NCI-H1105 (cell line): ENCODE data around the gene TTC7B.

Experiments
- DNase-seq: peaks from one replicate; lab custom pipeline; 2025; lab: John Stamatoyannopoulos, UW

Gene TTC7B

GRCh38 chr14:90558983-90559590 is 257.1 kb downstream of the TTC7B start:
- no peak for DNase-seq

GRCh38 chr14:90558041-90558982 is 257.9 kb downstream of the TTC7B start:
- no peak for DNase-seq

- DNase-seq, result no peak
Measured at GRCh38 chr14:90557516-90557915, 258.7 kb downstream of the TTC7B start.

GRCh38 chr14:90556666-90557450 is 259.4 kb downstream of the TTC7B start:
- no peak for DNase-seq

DNA sequence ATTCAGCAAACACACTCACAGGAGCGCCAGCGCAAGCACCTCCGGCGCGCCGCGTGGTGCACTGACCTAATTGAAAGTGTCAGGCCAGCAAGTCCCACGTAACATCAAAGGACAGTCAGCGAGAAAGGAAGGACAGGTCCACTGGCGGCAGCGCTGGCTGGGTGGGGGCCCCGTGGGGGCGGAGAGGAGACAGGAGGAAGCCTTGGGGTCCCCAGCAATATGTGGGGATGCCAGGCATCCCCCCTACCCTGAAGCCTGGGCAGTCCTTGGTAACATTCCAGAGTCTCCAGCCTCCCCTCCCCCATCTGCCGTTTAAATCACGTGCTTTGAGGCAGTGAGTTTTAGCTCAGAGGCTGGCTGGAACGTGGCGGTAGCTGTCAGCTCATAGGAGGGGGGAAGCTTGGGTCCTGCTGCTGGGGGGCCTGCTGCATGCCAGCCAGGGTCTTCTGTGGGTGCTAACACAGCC is 260.2 kb downstream of the TTC7B start:
- DNase-seq, result no peak

- no peak for DNase-seq
Measured at GRCh38 chr14:90555126-90556011, 260.9 kb downstream of the TTC7B start.

DNA sequence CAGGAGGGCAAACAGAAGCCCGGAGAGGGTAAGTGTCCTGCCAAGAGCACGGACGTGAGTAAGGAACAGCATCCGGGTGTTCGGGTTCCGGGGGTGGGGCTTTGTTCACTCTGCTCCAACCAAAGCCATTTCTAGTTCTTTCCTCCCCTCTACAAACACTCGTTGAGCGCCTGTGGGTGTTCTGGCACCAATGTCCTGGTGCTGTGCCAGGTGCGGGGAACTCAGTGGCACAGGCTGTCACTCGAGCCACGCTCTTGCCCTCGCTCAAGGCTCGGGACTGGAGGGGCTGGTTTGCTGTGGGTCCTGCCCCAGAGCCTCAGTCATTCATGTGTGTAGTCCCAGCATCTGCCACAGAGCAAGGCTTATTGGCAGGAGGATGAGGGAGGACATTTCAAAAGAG is 261.9 kb downstream of the TTC7B start:
- DNase-seq, result peak; percentile 57

- DNase-seq, result peak; percentile 45
Measured at GRCh38 chr14:90553921-90554336, 262.3 kb downstream of the TTC7B start.

- no peak for DNase-seq
Measured at GRCh38 chr14:90553298-90553920, 262.8 kb downstream of the TTC7B start.

- no peak for DNase-seq
Measured at GRCh38 chr14:90552465-90553297, 263.5 kb downstream of the TTC7B start.

DNA sequence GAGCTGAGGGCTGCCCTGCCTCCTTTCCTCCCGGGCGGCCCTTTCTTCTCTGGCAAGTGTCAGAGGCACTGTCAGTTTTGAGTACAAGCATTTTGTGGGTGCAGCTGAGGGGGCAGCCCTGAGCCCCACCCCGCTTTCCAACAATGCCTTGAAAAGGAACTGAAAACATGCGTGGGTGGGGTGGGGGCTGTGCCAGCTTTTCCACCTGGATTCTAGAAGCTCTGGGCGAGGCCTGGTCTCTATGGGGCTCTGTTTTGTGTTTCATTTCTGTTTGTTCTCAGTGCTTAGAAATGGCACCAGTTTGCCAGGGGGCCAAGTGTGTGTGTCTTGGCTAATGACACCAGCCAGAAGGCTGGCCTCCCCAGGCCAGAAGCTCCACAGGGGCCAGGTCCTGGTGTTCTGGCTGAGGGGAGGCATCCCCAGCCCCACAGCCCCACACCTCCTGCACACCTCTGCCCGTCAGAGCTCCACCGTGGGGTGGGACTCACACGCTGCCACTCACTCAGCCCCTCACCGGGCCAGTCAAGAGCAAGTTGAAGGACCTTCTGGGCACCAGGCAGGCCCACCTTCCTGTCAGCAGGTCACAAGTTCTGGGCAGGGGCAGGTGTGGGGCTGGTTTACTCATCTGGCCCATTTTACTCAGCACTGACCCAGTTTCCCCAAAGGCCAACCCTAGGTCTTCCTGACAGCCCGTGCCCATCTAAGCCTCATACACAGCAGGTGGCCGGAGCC is 264.3 kb downstream of the TTC7B start:
- no peak for DNase-seq

DNA sequence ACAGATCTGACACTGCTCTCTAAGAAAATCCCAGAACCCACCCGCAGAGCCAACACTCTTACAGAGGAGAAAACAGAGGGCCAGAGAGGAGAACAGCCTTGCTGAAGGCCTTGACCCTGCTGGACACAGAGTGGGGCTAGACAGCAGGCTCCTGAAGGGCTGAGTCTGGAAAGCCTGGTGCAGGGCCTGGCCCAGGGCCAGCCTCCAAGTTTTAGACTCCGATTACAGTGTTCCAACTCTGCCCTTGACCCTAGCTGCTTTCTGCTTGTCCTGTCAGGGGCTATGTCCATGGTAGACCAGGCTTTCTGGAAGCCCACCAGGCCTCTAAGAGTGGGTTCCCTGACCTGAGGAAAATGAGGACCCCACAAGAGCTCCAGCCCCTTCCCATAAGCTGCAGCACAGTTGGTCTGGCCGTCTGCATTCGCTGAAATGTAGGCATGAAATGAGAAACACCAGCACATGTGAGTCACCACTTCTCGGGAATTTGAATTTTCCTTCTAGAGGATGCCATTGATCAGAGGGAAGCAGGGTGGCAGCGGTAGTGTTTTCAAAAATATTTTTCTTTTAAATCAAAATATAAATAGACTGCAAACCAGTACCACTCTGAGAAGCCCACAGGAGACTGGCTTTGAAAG is 265.0 kb downstream of the TTC7B start:
- DNase-seq, result no peak

DNA sequence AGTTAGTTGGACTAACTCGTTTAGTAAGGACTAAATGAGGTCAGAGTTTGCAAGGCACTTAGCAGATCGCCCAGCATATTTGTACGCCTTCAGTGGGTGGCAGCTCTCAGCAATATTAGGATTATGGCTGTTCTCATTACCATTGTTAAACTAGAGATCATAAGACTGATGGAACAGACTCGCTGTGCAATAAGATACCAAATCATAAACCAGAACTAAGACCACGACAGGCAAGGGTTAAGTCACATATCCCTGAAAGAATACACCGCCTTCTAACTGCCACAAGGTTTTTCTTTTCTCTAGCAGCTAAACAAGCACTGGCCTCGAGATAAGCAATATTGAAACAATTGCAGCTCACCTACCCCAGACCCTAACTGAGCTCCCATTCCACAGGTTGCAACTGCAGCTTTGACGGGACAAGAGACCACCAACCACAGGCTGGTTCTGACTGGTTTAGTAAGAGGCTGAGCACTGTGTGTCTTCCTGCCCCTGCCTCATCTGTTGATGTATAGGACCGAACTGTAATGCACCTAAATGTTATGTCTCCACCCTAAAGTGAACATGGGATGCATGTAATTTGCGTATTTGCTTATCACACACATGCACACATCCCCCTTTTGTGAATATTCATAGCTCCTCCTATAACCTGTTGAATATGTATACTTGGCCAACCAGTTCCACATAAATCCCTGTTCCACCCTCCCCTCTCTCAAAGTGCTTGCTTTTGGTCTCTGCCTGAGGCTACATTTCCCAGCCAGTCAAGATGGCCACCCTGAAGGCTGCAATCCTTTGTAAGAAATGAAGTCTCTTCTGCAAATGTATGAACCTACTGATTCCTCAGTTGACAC is 266.2 kb downstream of the TTC7B start:
- no peak for DNase-seq

- no peak for DNase-seq
Measured at GRCh38 chr14:90548455-90548854, 267.8 kb downstream of the TTC7B start.

GRCh38 chr14:90547968-90548367 is 268.3 kb downstream of the TTC7B start:
- no peak for DNase-seq

DNA sequence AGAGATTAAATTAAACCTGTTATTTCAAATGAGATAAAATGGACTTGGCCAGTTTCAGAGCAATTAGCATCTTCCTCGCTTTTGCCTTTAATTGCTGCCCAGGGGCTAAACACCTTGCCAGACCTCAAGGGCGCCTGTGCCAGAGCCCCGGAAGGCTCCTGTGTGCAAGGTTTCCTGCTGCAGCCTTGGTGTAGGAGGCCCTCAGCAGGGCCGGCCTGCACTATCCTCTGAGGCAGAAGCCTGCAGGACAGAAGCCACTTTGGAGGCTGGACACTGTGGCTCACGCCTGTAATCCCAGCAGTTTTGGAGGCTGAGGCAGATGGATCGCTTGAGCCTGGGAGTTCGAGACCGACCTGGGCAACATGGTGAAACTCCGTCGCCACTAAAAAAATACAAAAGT is 269.0 kb downstream of the TTC7B start:
- DNase-seq, result no peak

- DNase-seq, result no peak
Measured at GRCh38 chr14:90546767-90547166, 269.5 kb downstream of the TTC7B start.
